HepG2 (cell line): ENCODE results near the gene ICE2. TPM values are rescaled to one million over a fixed set of nuclear protein-coding genes. Genes with fewer than 3 reads are reported as not detected.

ENCODE experiments used
- DNMT1 ChIP-seq: sonication (generic); formaldehyde crosslinking; IDR thresholded peaks from 2 replicates; pipeline ENCODE4 v1.5.1; 2020; ENCODE audit warnings: mild to moderate bottlenecking, missing genetic modification reagents
- ESRRA ChIP-seq: sonication (generic); formaldehyde crosslinking; IDR thresholded peaks from 2 replicates; pipeline ENCODE4 v1.5.1; 2020; ENCODE audit warnings: mild to moderate bottlenecking, low read depth, missing genetic modification reagents
- FOXA3 ChIP-seq: IDR thresholded peaks from 2 replicates; pipeline ENCODE4 v1.6.1; 2016; ENCODE audit warnings: missing genetic modification reagents, missing compliant biosample characterization
- FOXP1 ChIP-seq, 2 experiments: fragments of 450-650 bp in 1 of 2; IDR thresholded peaks; 2 replicates each; pipeline ENCODE4 v1.6.1; 2017 to 2018; ENCODE audit warnings: antibody characterized with exemption in 1 of 2
- HNF4A ChIP-seq: sonication (generic); formaldehyde crosslinking; IDR thresholded peaks from 2 replicates; pipeline ENCODE4 v1.4.0; 2020; ENCODE audit warnings: missing genetic modification reagents
- KLF13 ChIP-seq: sonication (generic); formaldehyde crosslinking; IDR thresholded peaks from 2 replicates; pipeline ENCODE4 v1.4.0; 2020; ENCODE audit warnings: mild to moderate bottlenecking, missing genetic modification reagents
- MLLT10 ChIP-seq: sonication (generic); formaldehyde crosslinking; IDR thresholded peaks from 2 replicates; pipeline ENCODE4 v1.4.0; 2020; ENCODE audit warnings: missing genetic modification reagents
- NBN ChIP-seq: fragments of 450-650 bp; conservative IDR thresholded peaks from 2 replicates; pipeline ENCODE4 v1.6.1; 2017
- NFKBIZ ChIP-seq: IDR thresholded peaks from 2 replicates; pipeline ENCODE4 v1.6.1; 2018; ENCODE audit warnings: missing genetic modification reagents, missing compliant biosample characterization
- NR1H2 ChIP-seq: sonication (generic); formaldehyde crosslinking; IDR thresholded peaks from 2 replicates; pipeline ENCODE4 v1.8.1; 2022; ENCODE audit warnings: low read depth, missing genetic modification reagents, borderline replicate concordance
- RBFOX2 ChIP-seq: fragments of 200-400 bp; formaldehyde crosslinking; IDR thresholded peaks from 2 replicates; pipeline ENCODE4 v1.6.1; 2017; ENCODE audit warnings: low read depth, mild to moderate bottlenecking, low read length
- SETDB1 ChIP-seq: sonication (generic); formaldehyde crosslinking; IDR thresholded peaks from 2 replicates; pipeline ENCODE4 v1.5.1; 2020; ENCODE audit warnings: missing genetic modification reagents, mild to moderate bottlenecking, borderline replicate concordance
- TARDBP ChIP-seq: sonication (generic); formaldehyde crosslinking; IDR thresholded peaks from 2 replicates; pipeline ENCODE4 v1.8.0; 2022; ENCODE audit warnings: mild to moderate bottlenecking, missing genetic modification reagents
- TEAD3 ChIP-seq: optimal IDR thresholded peaks from 2 replicates; pipeline ENCODE3; 2016; ENCODE audit warnings: borderline replicate concordance
- ZBTB21 ChIP-seq: sonication (generic); formaldehyde crosslinking; IDR thresholded peaks from 2 replicates; pipeline ENCODE4 v1.4.0; 2020; ENCODE audit warnings: missing genetic modification reagents
- ZBTB8A ChIP-seq: sonication (generic); formaldehyde crosslinking; IDR thresholded peaks from 2 replicates; pipeline ENCODE4 v1.4.0; 2020; ENCODE audit warnings: mild to moderate bottlenecking, low read depth, missing genetic modification reagents, borderline replicate concordance
- ZFP36L2 ChIP-seq: sonication (generic); formaldehyde crosslinking; IDR thresholded peaks from 2 replicates; pipeline ENCODE4 v1.4.0; 2020; ENCODE audit warnings: missing genetic modification reagents
- ZFP82 ChIP-seq: sonication (generic); formaldehyde crosslinking; IDR thresholded peaks from 2 replicates; pipeline ENCODE4 v1.5.1; 2020; ENCODE audit warnings: mild to moderate bottlenecking, missing genetic modification reagents, borderline replicate concordance
- ZNF207 ChIP-seq: fragments of 450-650 bp; IDR thresholded peaks from 2 replicates; pipeline ENCODE4 v1.6.1; 2016; ENCODE audit warnings: antibody characterized with exemption, borderline replicate concordance
- ZNF3 ChIP-seq: IDR thresholded peaks from 2 replicates; pipeline ENCODE4 v1.7.0; 2017; ENCODE audit warnings: inconsistent platforms
- ZNF33A ChIP-seq: sonication (generic); formaldehyde crosslinking; IDR thresholded peaks from 2 replicates; pipeline ENCODE4 v1.5.1; 2020; ENCODE audit warnings: missing genetic modification reagents, mild to moderate bottlenecking, moderate library complexity, borderline replicate concordance
- ZNF367 ChIP-seq: sonication (generic); formaldehyde crosslinking; IDR thresholded peaks from 2 replicates; pipeline ENCODE4 v1.4.0; 2020; ENCODE audit warnings: missing genetic modification reagents, borderline replicate concordance
- ZNF766 ChIP-seq: sonication (generic); formaldehyde crosslinking; IDR thresholded peaks from 2 replicates; pipeline ENCODE4 v1.5.0; 2020; ENCODE audit warnings: missing genetic modification reagents, borderline replicate concordance
- ZNF775 ChIP-seq: sonication (generic); formaldehyde crosslinking; IDR thresholded peaks from 2 replicates; pipeline ENCODE4 v1.4.0; 2020; ENCODE audit warnings: missing genetic modification reagents, mild to moderate bottlenecking, moderate library complexity, borderline replicate concordance
- ZNF839 ChIP-seq: sonication (generic); formaldehyde crosslinking; IDR thresholded peaks from 2 replicates; pipeline ENCODE4 v1.4.0; 2020; ENCODE audit warnings: missing genetic modification reagents, mild to moderate bottlenecking, borderline replicate concordance
- polyA plus RNA-seq, 8 experiments: library from polyadenylated mRNA; depleted of rRNA in 3 of 8; stranded (reverse) in 7 of 8; unstranded in 1 of 8; fragments of >200 nt; fragmentation: Illumina TruSeq in 4 of 8; extraction: Trizol in 4 of 8; gene quantifications; 2 replicates each; pipeline versions ENCODE4 v1.2.1 to v1.2.3, GENCODE V29; 2011 to 2016; ENCODE audit warnings: low read depth in 4 of 8, missing spikeins in 1 of 8, mixed read lengths in 1 of 8; ENCODE audit not compliant: insufficient read depth in 1 of 8
- total RNA-seq, 5 experiments: library from RNA; depleted of rRNA; stranded (reverse); fragments of >200 nt; fragmentation: Illumina TruSeq; extraction: Trizol; gene quantifications; 2 replicates each; pipeline ENCODE4 v1.2.3, GENCODE V29; 2016; ENCODE audit warnings: low read depth in 1 of 5
- TF ChIP-seq, protein P1 (sequence below): IDR thresholded peaks from 2 replicates; pipeline ENCODE4 v1.4.0; 2020; ENCODE audit warnings: mild to moderate bottlenecking, missing genetic modification reagents
- TF ChIP-seq, protein P2 (sequence below), 2 experiments: sonication (generic) in 1 of 2; formaldehyde crosslinking in 1 of 2; IDR thresholded peaks; 2 replicates each; pipeline versions ENCODE4 v1.5.1 to v1.6.1; 2011 to 2020; ENCODE audit warnings: borderline replicate concordance in 1 of 2, low read depth in 1 of 2, low read length in 1 of 2, mild to moderate bottlenecking in 1 of 2, missing genetic modification reagents in 1 of 2, moderate library complexity in 1 of 2
- TF ChIP-seq, protein P3 (sequence below): IDR thresholded peaks from 2 replicates; pipeline ENCODE4 v1.6.1; 2012; ENCODE audit warnings: inconsistent platforms

The ICE2 gene
- total and polyA plus RNA-seq, 2 of the 13 experiments (the other 11 are each of a cell fraction or from before 2014, with no cell fraction given): 24.8 to 26.4 TPM

DNA sequence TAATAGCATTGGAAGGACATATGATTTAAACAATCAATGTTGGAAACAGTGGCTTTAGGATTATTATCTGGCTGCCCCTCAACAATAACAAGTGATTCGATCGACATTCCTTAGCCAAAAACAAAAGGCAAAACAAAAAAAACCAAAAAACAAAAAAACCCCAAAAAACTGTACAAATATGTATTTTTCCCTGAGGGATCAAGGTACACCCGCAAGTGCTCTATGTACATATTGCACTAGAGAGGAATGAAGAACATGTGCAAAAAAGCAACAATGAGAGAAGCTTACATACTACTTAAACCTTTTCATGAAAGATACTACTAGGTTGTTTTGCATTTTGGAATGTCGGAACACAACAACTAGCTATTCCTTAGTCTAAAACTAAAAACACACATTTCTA lies 14.2 kb upstream of the ICE2 start (continued):
- TF ChIP-seq, protein P1, sequence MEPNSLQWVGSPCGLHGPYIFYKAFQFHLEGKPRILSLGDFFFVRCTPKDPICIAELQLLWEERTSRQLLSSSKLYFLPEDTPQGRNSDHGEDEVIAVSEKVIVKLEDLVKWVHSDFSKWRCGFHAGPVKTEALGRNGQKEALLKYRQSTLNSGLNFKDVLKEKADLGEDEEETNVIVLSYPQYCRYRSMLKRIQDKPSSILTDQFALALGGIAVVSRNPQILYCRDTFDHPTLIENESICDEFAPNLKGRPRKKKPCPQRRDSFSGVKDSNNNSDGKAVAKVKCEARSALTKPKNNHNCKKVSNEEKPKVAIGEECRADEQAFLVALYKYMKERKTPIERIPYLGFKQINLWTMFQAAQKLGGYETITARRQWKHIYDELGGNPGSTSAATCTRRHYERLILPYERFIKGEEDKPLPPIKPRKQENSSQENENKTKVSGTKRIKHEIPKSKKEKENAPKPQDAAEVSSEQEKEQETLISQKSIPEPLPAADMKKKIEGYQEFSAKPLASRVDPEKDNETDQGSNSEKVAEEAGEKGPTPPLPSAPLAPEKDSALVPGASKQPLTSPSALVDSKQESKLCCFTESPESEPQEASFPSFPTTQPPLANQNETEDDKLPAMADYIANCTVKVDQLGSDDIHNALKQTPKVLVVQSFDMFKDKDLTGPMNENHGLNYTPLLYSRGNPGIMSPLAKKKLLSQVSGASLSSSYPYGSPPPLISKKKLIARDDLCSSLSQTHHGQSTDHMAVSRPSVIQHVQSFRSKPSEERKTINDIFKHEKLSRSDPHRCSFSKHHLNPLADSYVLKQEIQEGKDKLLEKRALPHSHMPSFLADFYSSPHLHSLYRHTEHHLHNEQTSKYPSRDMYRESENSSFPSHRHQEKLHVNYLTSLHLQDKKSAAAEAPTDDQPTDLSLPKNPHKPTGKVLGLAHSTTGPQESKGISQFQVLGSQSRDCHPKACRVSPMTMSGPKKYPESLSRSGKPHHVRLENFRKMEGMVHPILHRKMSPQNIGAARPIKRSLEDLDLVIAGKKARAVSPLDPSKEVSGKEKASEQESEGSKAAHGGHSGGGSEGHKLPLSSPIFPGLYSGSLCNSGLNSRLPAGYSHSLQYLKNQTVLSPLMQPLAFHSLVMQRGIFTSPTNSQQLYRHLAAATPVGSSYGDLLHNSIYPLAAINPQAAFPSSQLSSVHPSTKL: peak; percentile 64; the same call in 1 of the 2 replicates
- no peak for TF ChIP-seq MLLT10 (CRISPR knock-in tag)
- no peak for TF ChIP-seq ZNF839 (CRISPR knock-in tag)
- no peak for TF ChIP-seq NFKBIZ
- no peak for TF ChIP-seq ZNF775 (CRISPR knock-in tag)
- no peak for TF ChIP-seq ZBTB8A (CRISPR knock-in tag)
- TF ChIP-seq, protein P2, sequence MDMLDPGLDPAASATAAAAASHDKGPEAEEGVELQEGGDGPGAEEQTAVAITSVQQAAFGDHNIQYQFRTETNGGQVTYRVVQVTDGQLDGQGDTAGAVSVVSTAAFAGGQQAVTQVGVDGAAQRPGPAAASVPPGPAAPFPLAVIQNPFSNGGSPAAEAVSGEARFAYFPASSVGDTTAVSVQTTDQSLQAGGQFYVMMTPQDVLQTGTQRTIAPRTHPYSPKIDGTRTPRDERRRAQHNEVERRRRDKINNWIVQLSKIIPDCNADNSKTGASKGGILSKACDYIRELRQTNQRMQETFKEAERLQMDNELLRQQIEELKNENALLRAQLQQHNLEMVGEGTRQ (IDR thresholded peaks at IDR 0.05; ENCODE audit: low read depth, low read length): no peak
- TF ChIP-seq, protein P2 (CRISPR knock-in tag; IDR thresholded peaks at IDR 0.05; ENCODE audit: borderline replicate concordance): no peak
- no peak for TF ChIP-seq DNMT1 (CRISPR knock-in tag)
- TF ChIP-seq ZBTB21 (CRISPR knock-in tag): no peak
- TF ChIP-seq TARDBP (CRISPR knock-in tag): no peak
- TF ChIP-seq HNF4A: peak; percentile 89
- TF ChIP-seq KLF13: no peak
- TF ChIP-seq TEAD3 (CRISPR knock-in tag): peak; percentile 69
- TF ChIP-seq ZNF3: no peak
- no peak for TF ChIP-seq ESRRA (CRISPR knock-in tag)
- TF ChIP-seq, protein P3, sequence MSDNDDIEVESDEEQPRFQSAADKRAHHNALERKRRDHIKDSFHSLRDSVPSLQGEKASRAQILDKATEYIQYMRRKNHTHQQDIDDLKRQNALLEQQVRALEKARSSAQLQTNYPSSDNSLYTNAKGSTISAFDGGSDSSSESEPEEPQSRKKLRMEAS: no peak
- TF ChIP-seq FOXP1 (IDR thresholded peaks at IDR 0.05): no peak
- TF ChIP-seq FOXP1 (CRISPR knock-in tag; IDR thresholded peaks at IDR 0.05): peak; percentile 56; the same call in 1 of the 2 replicates
- TF ChIP-seq RBFOX2: no peak
- TF ChIP-seq ZFP36L2: no peak
- TF ChIP-seq SETDB1: no peak
- TF ChIP-seq ZNF766 (CRISPR knock-in tag): no peak
- no peak for TF ChIP-seq ZNF367 (CRISPR knock-in tag)
- no peak for TF ChIP-seq ZNF33A
- peak; percentile 86 for TF ChIP-seq FOXA3 (CRISPR knock-in tag)
- TF ChIP-seq ZFP82 (CRISPR knock-in tag): no peak
- TF ChIP-seq NBN: no peak
- no peak for TF ChIP-seq ZNF207
- TF ChIP-seq NR1H2: no peak
